ENCODE data around the gene CD74. TPM values are rescaled to one million over a fixed set of nuclear protein-coding genes. Genes with fewer than 3 reads are reported as not detected.

Gene CD74
- total RNA-seq, 1 experiment from 2014 or later: 12.7 TPM

- Histone ChIP-seq H3K4me3 (ENCODE audit: low read depth in 2 of 2, low read length in 2 of 2) (no peak overlapping the region), H3K4me1 (ENCODE audit: control insufficient read depth, insufficient read depth, low read length) (peaks cover 28% of the 10 kb centered on the region), H3K9me3 (ENCODE audit: control insufficient read depth, insufficient read depth, low read depth, low read length) (no peaks in the 10 kb centered on the region), H3K36me3 (ENCODE audit: control insufficient read depth, insufficient read depth, low read length) (peaks cover 40% of the 10 kb centered on the region), H3K27ac (ENCODE audit: low read length) (no peak overlapping the region), H3K27me3 (ENCODE audit: control insufficient read depth, insufficient read depth, low read length) (no peaks in the 10 kb centered on the region)
- ChIA-PET CTCF (no interaction called here), POLR2A (interaction anchor here (0.7 kb wide), 1 partner anchor 98 kb away, joined by 3 read pairs; no protein-coding TSS in a partner anchor)
- DNase-seq (ENCODE audit: low read depth, low spot score): no peak
- TF ChIP-seq TCF7L2 (IDR thresholded peaks at IDR 0.05; ENCODE audit: low read depth, low read length) (no peak), POLR2AphosphoS5 (IDR thresholded peaks at IDR 0.05; ENCODE audit: low read depth, low read length) (peak; percentile 37; the same call in 1 of the 2 replicates)
- in situ Hi-C loops (cut with HindIII; ENCODE audit: low pct_unique_long_range_greater_than_20kb, low sequenced_read_pairs): no loop called here
- ATAC-seq: no peak
- BruUV-seq (replicated peaks): no TSS peak
- intact Hi-C loops (cut with micrococcal nuclease; ENCODE audit: unreplicated experiment): no loop called here
These were observed 33.4 kb upstream of the CD74 start for GRCh38 chr5:150446088-150446487.

- ChIA-PET POLR2A (no interaction called here), CTCF (interaction anchor here (1.1 kb wide), 1 partner anchor 9 kb away, joined by 3 read pairs; no protein-coding TSS in a partner anchor)
- Histone ChIP-seq H3K27me3 (ENCODE audit: control insufficient read depth, insufficient read depth, low read length) (no peaks in the 10 kb centered on the region), H3K36me3 (ENCODE audit: control insufficient read depth, insufficient read depth, low read length) (peaks cover 40% of the 10 kb centered on the region), H3K9me3 (ENCODE audit: control insufficient read depth, insufficient read depth, low read depth, low read length) (no peaks in the 10 kb centered on the region), H3K4me3 (ENCODE audit: low read depth in 2 of 2, low read length in 2 of 2) (no peak overlapping the region), H3K27ac (ENCODE audit: low read length) (no peak overlapping the region), H3K4me1 (ENCODE audit: control insufficient read depth, insufficient read depth, low read length) (peaks cover 28% of the 10 kb centered on the region)
- in situ Hi-C loops (cut with HindIII; ENCODE audit: low pct_unique_long_range_greater_than_20kb, low sequenced_read_pairs): no loop called here
- ATAC-seq: no peak
- BruUV-seq (replicated peaks): no TSS peak
- no peak for TF ChIP-seq CTCF (IDR thresholded peaks at IDR 0.05)
- TF ChIP-seq REST (IDR thresholded peaks at IDR 0.05; ENCODE audit: insufficient read depth in 1 of 2, low read depth in 2 of 2, low read length in 1 of 2): no peak
- no peak for TF ChIP-seq TCF7L2 (IDR thresholded peaks at IDR 0.05; ENCODE audit: low read depth, low read length)
- no peak for TF ChIP-seq SIN3A (IDR thresholded peaks at IDR 0.05; ENCODE audit: borderline replicate concordance, insufficient read depth, low read depth, low read length)
- TF ChIP-seq POLR2AphosphoS5 (IDR thresholded peaks at IDR 0.05; ENCODE audit: low read depth, low read length): no peak
- no peak for DNase-seq (ENCODE audit: low read depth, low spot score)
- intact Hi-C loops (cut with micrococcal nuclease; ENCODE audit: unreplicated experiment): no loop called here
These were observed 32.1 kb upstream of the CD74 start for GRCh38 chr5:150444770-150445169.

GRCh38 chr5:150443242-150444075, 30.7 kb upstream of the CD74 start:
- DNase-seq (ENCODE audit: low read depth, low spot score) (no peak), ATAC-seq (peak; percentile 30; the same call in 1 of the 2 replicates)
- TF ChIP-seq POLR2AphosphoS5 (IDR thresholded peaks at IDR 0.05; ENCODE audit: low read depth, low read length): 0 out of 2 replicates have a peak, but pooled peaks have one; percentile 0
- no peak for TF ChIP-seq REST (IDR thresholded peaks at IDR 0.05; ENCODE audit: insufficient read depth in 1 of 2, low read depth in 2 of 2, low read length in 1 of 2)
- no peak for TF ChIP-seq SIN3A (IDR thresholded peaks at IDR 0.05; ENCODE audit: borderline replicate concordance, insufficient read depth, low read depth, low read length)
- POLR2A ChIA-PET: no interaction called here
- H3K27me3 ChIP-seq (ENCODE audit: control insufficient read depth, insufficient read depth, low read length): no peaks in the 10 kb centered on the region
- no peak overlapping the region for H3K4me3 ChIP-seq (ENCODE audit: low read depth in 2 of 2, low read length in 2 of 2)
- H3K4me1 ChIP-seq (ENCODE audit: control insufficient read depth, insufficient read depth, low read length): peaks cover 28% of the 10 kb centered on the region
- peaks cover 33% of the 10 kb centered on the region for H3K36me3 ChIP-seq (ENCODE audit: control insufficient read depth, insufficient read depth, low read length)
- intact Hi-C loops (cut with micrococcal nuclease; ENCODE audit: unreplicated experiment): no loop called here
- no peak overlapping the region for H3K27ac ChIP-seq (ENCODE audit: low read length)
- in situ Hi-C loops (cut with HindIII; ENCODE audit: low pct_unique_long_range_greater_than_20kb, low sequenced_read_pairs): no loop called here
- no peaks in the 10 kb centered on the region for H3K9me3 ChIP-seq (ENCODE audit: control insufficient read depth, insufficient read depth, low read depth, low read length)
- CTCF ChIA-PET: no interaction called here
- no TSS peak for BruUV-seq (replicated peaks)
